GM12878 (cell line): ENCODE data around the gene TEX51. TPM values are rescaled to one million over a fixed set of nuclear protein-coding genes. Genes with fewer than 3 reads are reported as not detected.

Source experiments
- ATAC-seq: fragments of 200-7000 bp; cut with Tn5 transposase; 3 replicates; pipeline ENCODE4 v1.9.1; 2020; ENCODE audit warnings: mild to moderate bottlenecking, moderate library complexity
- BruUV-seq: library from RNA; stranded (reverse); fragments of 400-500 nt; replicated peaks from 2 replicates; lab custom pipeline; 2021; lab: Mats Ljungman, UMichigan
- CTCF ChIA-PET: fragments of 300-600 bp; sonication (Branson Sonifier 250); formaldehyde crosslinking; extraction: SDS; loops from one replicate; lab custom pipeline; 2021; ENCODE audit warnings: inconsistent platforms; lab: Yijun Ruan, JAX
- POLR2A ChIA-PET: fragments of 350-600 bp; formaldehyde crosslinking; extraction: SDS; loops from one replicate; lab custom pipeline; 2021; ENCODE audit warnings: inconsistent platforms; lab: Charles Lee
- RAD21 ChIA-PET: fragments of 300-600 bp; sonication (Branson Sonifier 250); formaldehyde crosslinking; loops from one replicate; lab custom pipeline; 2023; ENCODE audit warnings: antibody characterized with exemption; ENCODE audit not compliant: unreplicated experiment; lab: Charles Lee
- SMC1A ChIA-PET: fragments of 300-600 bp; sonication (Branson Sonifier 250); formaldehyde crosslinking; loops from one replicate; lab custom pipeline; 2023; ENCODE audit not compliant: unreplicated experiment, uncharacterized antibody; lab: Charles Lee
- DNase-seq: peaks from one replicate; pipeline ENCODE4 v3.0.0-alpha.2; 2011; ENCODE audit warnings: low read depth, low spot score
- FAIRE-seq: peaks from 3 replicates; lab custom pipeline; 2011; peaks lifted over from hg19 to GRCh38; lab: Jason Lieb, UNC
- H2AFZ ChIP-seq: 2 replicates; pipeline ENCODE4 v1.6.0; 2011; ENCODE audit warnings: low read depth, low read length, control low read depth; ENCODE audit not compliant: control insufficient read depth
- H3K27ac ChIP-seq: 2 replicates; pipeline ENCODE4 v1.5.1; 2011; ENCODE audit warnings: control low read depth; ENCODE audit not compliant: control insufficient read depth, insufficient read depth
- H3K27me3 ChIP-seq, 2 experiments: replicated peaks in 1 of 2; 2 replicates each; pipeline versions ENCODE4 v1.6.0 to v1.6.1; 2011; ENCODE audit warnings: low read length in 1 of 2; ENCODE audit not compliant: control insufficient read depth in 2 of 2, insufficient read depth in 2 of 2
- H3K36me3 ChIP-seq, 2 experiments: 2 replicates each; pipeline ENCODE4 v1.5.1; 2011; ENCODE audit warnings: low read length in 1 of 2; ENCODE audit not compliant: control insufficient read depth in 2 of 2, insufficient read depth in 2 of 2
- H3K4me1 ChIP-seq: 2 replicates; pipeline ENCODE4 v1.6.1; 2011; ENCODE audit warnings: mild to moderate bottlenecking, low read length, moderate library complexity, mixed read lengths; ENCODE audit not compliant: control insufficient read depth, insufficient read depth
- H3K4me2 ChIP-seq: 2 replicates; pipeline ENCODE4 v1.6.0; 2011; ENCODE audit warnings: control low read depth; ENCODE audit not compliant: control insufficient read depth, insufficient read depth
- H3K4me3 ChIP-seq: fragments of 200-600 bp; sonication (generic); 2 replicates; pipeline ENCODE4 v1.5.1; 2016
- H3K79me2 ChIP-seq: 2 replicates; pipeline ENCODE4 v1.6.0; 2011; ENCODE audit warnings: low read length; ENCODE audit not compliant: control insufficient read depth, insufficient read depth
- H3K9ac ChIP-seq: 2 replicates; pipeline ENCODE4 v1.8.0; 2011; ENCODE audit warnings: low read length, control low read depth, mixed read lengths; ENCODE audit not compliant: control insufficient read depth, insufficient read depth
- H3K9me3 ChIP-seq: replicated peaks from 3 replicates; pipeline ENCODE4 v1.5.1; 2011; ENCODE audit warnings: mild to moderate bottlenecking, low read length; ENCODE audit not compliant: control insufficient read depth, insufficient read depth
- H4K20me1 ChIP-seq: 2 replicates; pipeline ENCODE4 v1.6.0; 2011; ENCODE audit not compliant: control insufficient read depth, insufficient read depth
- BMI1 ChIP-seq: fragments of 450-650 bp; IDR thresholded peaks from 2 replicates; pipeline ENCODE4 v1.6.1; 2016; ENCODE audit warnings: mild to moderate bottlenecking, moderate library complexity, borderline replicate concordance
- CEBPZ ChIP-seq: fragments of 150-350 bp; IDR thresholded peaks from 2 replicates; pipeline ENCODE4 v1.6.1; 2016; ENCODE audit warnings: low read depth, low read length
- CHD1 ChIP-seq: IDR thresholded peaks from 2 replicates; pipeline ENCODE4 v1.6.1; 2012; ENCODE audit warnings: low read depth, low read length, improper control_type of control experiment
- CHD4 ChIP-seq: fragments of 200-600 bp; sonication (generic); IDR thresholded peaks from 2 replicates; pipeline ENCODE4 v1.6.1; 2016; ENCODE audit warnings: mild to moderate bottlenecking
- EZH2 ChIP-seq: IDR thresholded peaks from 2 replicates; pipeline ENCODE4 v1.6.1; 2012; ENCODE audit warnings: low read depth, mild to moderate bottlenecking, control low read depth, inconsistent platforms, low read length, borderline replicate concordance; ENCODE audit not compliant: control insufficient read depth
- IKZF1 ChIP-seq: fragments of 450-650 bp; conservative IDR thresholded peaks from 2 replicates; pipeline ENCODE4 v1.6.1; 2017; ENCODE audit warnings: antibody characterized with exemption, mild to moderate bottlenecking
- IKZF2 ChIP-seq, 2 experiments: fragments of 450-650 bp; IDR thresholded peaks; 2 replicates each; pipeline ENCODE4 v1.6.1; 2017; ENCODE audit warnings: mild to moderate bottlenecking in 2 of 2, moderate library complexity in 2 of 2
- MYB ChIP-seq: fragments of 150-350 bp; IDR thresholded peaks from 2 replicates; pipeline ENCODE4 v1.6.1; 2014; ENCODE audit warnings: mild to moderate bottlenecking, low read depth, low read length, borderline replicate concordance
- NFYA ChIP-seq: IDR thresholded peaks from 2 replicates; pipeline ENCODE4 v1.6.1; 2011; ENCODE audit warnings: low read depth, mild to moderate bottlenecking, low read length, improper control_type of control experiment, borderline replicate concordance
- NFYB ChIP-seq: IDR thresholded peaks from 2 replicates; pipeline ENCODE4 v1.6.1; 2011; ENCODE audit warnings: low read depth, mild to moderate bottlenecking, low read length, improper control_type of control experiment, moderate library complexity; ENCODE audit not compliant: insufficient read depth
- RAD51 ChIP-seq: fragments of 450-650 bp; IDR thresholded peaks from 2 replicates; pipeline ENCODE4 v1.6.1; 2016; ENCODE audit warnings: moderate library complexity, mild to moderate bottlenecking, inconsistent platforms
- SIN3A ChIP-seq: IDR thresholded peaks from 2 replicates; pipeline ENCODE4 v1.6.1; 2012; ENCODE audit warnings: low read depth, low read length, improper control_type of control experiment
- WRNIP1 ChIP-seq: IDR thresholded peaks from 2 replicates; pipeline ENCODE4 v1.6.1; 2011; ENCODE audit warnings: low read depth, low read length, improper control_type of control experiment, borderline replicate concordance
- ZNF274 ChIP-seq: IDR thresholded peaks from one replicate; pipeline ENCODE4 v1.8.0; 2011; ENCODE audit not compliant: insufficient read length, insufficient read depth
- WGBS: methylation state at CpG from one replicate; pipeline ENCODE4 v1.1.6; 2016; ENCODE audit warnings: low lambda C conversion rate; ENCODE audit not compliant: insufficient replicate concordance, insufficient coverage; ENCODE audit errors: missing lambda C conversion rate; 5-methylcytosine and 5-hydroxymethylcytosine counted together
- in situ Hi-C: fragments of 300-500 bp; cut with MboI; formaldehyde crosslinking; loops from 9 replicates; pipeline ENCODE4 v1.14.3; 2018; ENCODE audit warnings: mixed read lengths
- intact Hi-C: fragments of 100-400 bp; cut with micrococcal nuclease; formaldehyde crosslinking; loops from one replicate; pipeline ENCODE4 v1.14.2; 2022; ENCODE audit not compliant: unreplicated experiment
- polyA plus RNA-seq, 11 experiments: library from polyadenylated mRNA; depleted of rRNA in 4 of 11; unstranded in 6 of 11; stranded (reverse) in 5 of 11; fragments of >200 nt; fragmentation: Nextera tagmentation in 4 of 11; fragmentation: Illumina TruSeq in 1 of 11; extraction: Ambion mirVana in 4 of 11; extraction: Trizol in 1 of 11; gene quantifications; 1 replicate in 1 of 11; 2 replicates in 10 of 11; pipeline versions ENCODE4 v1.2.1 to v1.2.3, GENCODE V29; 2011 to 2016; ENCODE audit warnings: inconsistent platforms in 2 of 11, missing spikeins in 2 of 11, low read depth in 1 of 11
- total RNA-seq, 4 experiments: library from RNA; depleted of rRNA in 3 of 4; stranded (reverse); fragments of >200 nt in 3 of 4; fragmentation: Illumina TruSeq in 1 of 4; extraction: Trizol in 1 of 4; gene quantifications; 2 replicates each; pipeline versions ENCODE4 v1.2.1 to v1.2.3, GENCODE V29; 2013 to 2021

The TEX51 gene
- total and polyA plus RNA-seq, 10 of the 15 experiments (the other 5 are each of a cell fraction or from before 2014, with no cell fraction given): not detected

DNA sequence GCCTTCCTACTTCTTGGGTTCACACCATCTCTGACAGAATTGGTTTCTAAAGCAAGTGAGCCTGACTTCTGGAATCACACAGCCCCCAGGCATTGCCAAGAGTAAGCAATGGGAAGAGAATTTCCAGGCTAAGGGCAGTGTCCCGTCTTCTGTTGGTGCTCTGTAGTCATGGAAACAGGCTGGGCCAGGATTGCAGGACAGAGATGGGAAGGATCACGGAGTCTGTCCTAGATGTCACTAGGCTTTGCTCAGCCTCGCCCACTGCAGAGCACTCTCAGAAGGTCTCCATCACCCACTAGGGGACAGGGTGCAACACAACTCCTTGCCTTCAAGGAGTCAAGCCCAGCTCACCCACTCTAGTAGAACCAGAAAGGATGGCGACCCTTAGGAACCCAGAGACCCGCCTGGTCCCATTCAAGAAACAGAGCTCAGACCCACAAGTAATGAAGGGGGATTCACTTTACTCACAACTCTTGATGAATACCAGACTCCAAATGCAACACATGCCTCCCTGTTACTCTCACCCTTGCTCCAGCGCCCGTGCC, 48.6 kb upstream of the TEX51 start:
- no peaks in the 10 kb centered on the region for H3K36me3 ChIP-seq
- DNase-seq: no peak
- H3K9me3 ChIP-seq: no peaks in the 10 kb centered on the region
- no peak overlapping the region for H3K4me3 ChIP-seq
- no peaks in the 10 kb centered on the region for H4K20me1 ChIP-seq
- 16% methylated on average over 7 of the region's 7 CpGs for WGBS
- no peak overlapping the region for H2AFZ ChIP-seq
- SMC1A ChIA-PET: no interaction called here
- intact Hi-C loops: no loop called here
- TF ChIP-seq CHD4 (no peak), CHD1 (no peak)
- TF ChIP-seq, all 136 proteins: peak for 0
- Histone ChIP-seq H3K79me2 (no peaks in the 10 kb centered on the region), H3K4me2 (no peak overlapping the region), H3K4me1 (no peaks in the 10 kb centered on the region), H3K27me3 (peaks cover 1 to 3% of the 10 kb centered on the region in 2 experiments; a peak in 2 of 4 replicates), H3K9ac (no peak overlapping the region), H3K27ac (no peak overlapping the region)
- FAIRE-seq (no peak), ATAC-seq (no peak)
- BruUV-seq: no TSS peak
- ChIA-PET RAD21 (no interaction called here), CTCF (no interaction called here), POLR2A (no interaction called here)
- in situ Hi-C loops: no loop called here

- Histone ChIP-seq H3K36me3 (no peaks in the 10 kb centered on the region), H2AFZ (no peak overlapping the region), H3K27ac (no peak overlapping the region), H3K4me2 (no peak overlapping the region), H3K4me3 (no peak overlapping the region), H3K4me1 (no peaks in the 10 kb centered on the region), H4K20me1 (no peaks in the 10 kb centered on the region), H3K79me2 (no peaks in the 10 kb centered on the region), H3K27me3 (peaks cover 1 to 3% of the 10 kb centered on the region in 2 experiments; a peak in 2 of 4 replicates), H3K9ac (no peak overlapping the region), H3K9me3 (no peaks in the 10 kb centered on the region)
- BruUV-seq: no TSS peak
- POLR2A ChIA-PET: no interaction called here
- in situ Hi-C loops: no loop called here
- WGBS: 27% methylated on average over 5 of the region's 5 CpGs
- intact Hi-C loops: no loop called here
- ATAC-seq (no peak), FAIRE-seq (no peak), DNase-seq (no peak)
- RAD21 ChIA-PET: no interaction called here
- CTCF ChIA-PET: interaction anchor here (0.7 kb wide), 1 partner anchor 12 kb away, joined by 3 read pairs; no protein-coding TSS in a partner anchor
- SMC1A ChIA-PET: interaction anchor here (1.4 kb wide), 1 partner anchor 10 kb away, joined by 3 read pairs; no protein-coding TSS in a partner anchor
- TF ChIP-seq MYB (no peak), BMI1 (no peak), ZNF274 (no peak), EZH2 (no peak), IKZF1 (no peak), WRNIP1 (no peak), NFYA (no peak), IKZF2 (IDR thresholded peaks at IDR 0.05) (no peak), SIN3A (no peak), CEBPZ (no peak), RAD51 (no peak), NFYB (no peak)
These were observed 47.8 kb upstream of the TEX51 start for GRCh38 chr2:126850940-126851339.
